Islet precursor cell (in vitro differentiated cells): ENCODE results near the gene MEIKIN.
A peak's percentile ranks its signal among the peaks of the same experiment; 100 is the strongest.

Source experiments
- DNase-seq: peaks from one replicate; pipeline ENCODE4 v3.0.0-alpha.2; 2018

MEIKIN gene

DNA sequence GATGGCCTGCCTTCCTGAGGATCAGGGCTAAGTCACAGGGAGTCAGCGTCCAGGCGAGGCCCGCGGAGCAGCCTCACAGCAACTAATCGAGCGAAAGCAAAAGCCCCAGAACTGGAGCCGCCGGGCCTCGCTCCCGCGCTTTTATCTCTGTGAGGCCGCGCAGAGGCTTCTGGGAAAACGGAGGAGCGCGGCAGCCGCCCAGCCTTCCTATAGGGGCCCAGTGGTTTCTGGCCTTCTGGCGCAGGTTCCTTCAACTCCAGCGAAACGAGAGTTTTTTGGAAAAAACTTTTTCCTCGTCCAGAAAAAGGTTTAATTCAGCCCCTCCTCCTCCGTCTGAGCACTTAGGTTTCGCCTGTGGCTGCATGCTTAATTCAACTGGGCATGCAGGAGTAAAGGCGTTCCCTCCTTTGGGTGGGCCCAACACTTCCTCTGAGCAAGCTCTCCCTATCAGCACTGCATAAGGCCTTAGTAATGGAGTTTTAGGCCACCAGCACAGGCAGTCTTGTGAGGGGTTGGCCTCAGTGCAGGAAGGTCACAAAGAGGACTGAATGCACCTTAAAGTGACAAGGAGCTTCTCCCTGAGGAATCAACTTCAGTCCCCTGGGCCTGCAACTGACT, at the start of gene MEIKIN:
Gene MEIKIN (minus strand): TSS at position 113 of the 618 bp plus-strand sequence. CDS start 158 bp downstream, outside the sequence.
- DNase-seq = no peak

DNA sequence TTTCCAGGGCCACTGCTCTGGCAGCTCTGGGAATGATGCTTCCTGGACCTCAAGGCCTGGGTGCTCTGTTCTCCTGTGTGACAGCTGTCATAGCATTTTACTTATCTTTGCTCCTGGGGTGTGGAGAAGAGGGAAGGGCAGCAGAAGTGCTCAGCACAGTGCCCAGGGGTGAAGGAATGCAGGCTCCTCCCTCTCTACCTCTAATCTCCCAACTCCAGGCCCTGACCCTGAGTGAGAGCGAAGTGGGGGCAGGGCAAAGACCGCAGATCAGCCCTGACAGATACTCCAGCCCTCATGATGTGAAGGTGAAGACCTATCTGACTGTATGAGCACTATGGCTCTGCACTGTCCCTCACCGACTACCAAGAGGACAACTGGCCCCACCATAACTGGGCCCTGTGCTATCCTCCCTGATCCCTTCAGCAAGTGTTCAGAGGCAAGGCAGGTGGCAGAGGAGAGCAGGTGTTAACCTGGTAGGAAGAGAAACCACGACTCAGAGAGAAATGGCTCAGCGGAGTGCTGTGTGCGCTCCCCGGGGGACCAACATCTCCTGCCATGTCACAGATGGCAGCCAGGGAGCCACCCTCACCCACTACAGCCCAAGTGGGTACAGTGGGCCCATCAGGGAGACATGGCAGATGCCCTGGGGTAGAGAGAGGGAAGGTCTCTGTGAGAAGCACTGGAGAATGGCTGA, 49.2 kb upstream of the MEIKIN start:
- DNase-seq = no peak

GRCh38 chr5:131994090-131994489, 48.6 kb upstream of the MEIKIN start:
- DNase-seq = no peak

DNA sequence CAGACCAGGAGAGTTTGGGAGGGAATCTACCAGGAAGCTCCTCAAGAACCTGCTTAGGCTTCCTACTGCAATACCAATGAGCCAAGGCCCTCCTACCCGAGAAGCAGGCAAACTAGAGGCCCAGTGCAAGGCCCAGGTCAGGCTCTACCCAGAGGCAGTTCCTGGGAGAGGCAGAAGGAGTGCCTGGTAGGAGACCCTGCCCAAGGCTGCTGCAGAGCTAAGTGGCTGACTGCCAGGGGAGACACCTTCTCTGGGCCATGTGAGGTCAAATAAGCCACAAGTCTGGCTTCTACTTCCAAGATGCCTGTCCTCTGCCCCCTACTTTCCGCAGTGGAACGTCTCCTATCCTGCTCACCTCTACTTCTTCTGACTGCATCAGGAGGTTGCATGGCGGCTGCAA, 48.2 kb upstream of the MEIKIN start:
- no peak for DNase-seq

- peak; percentile 90 for DNase-seq
Measured at GRCh38 chr5:131992370-131992769, 46.9 kb upstream of the MEIKIN start.

DNA sequence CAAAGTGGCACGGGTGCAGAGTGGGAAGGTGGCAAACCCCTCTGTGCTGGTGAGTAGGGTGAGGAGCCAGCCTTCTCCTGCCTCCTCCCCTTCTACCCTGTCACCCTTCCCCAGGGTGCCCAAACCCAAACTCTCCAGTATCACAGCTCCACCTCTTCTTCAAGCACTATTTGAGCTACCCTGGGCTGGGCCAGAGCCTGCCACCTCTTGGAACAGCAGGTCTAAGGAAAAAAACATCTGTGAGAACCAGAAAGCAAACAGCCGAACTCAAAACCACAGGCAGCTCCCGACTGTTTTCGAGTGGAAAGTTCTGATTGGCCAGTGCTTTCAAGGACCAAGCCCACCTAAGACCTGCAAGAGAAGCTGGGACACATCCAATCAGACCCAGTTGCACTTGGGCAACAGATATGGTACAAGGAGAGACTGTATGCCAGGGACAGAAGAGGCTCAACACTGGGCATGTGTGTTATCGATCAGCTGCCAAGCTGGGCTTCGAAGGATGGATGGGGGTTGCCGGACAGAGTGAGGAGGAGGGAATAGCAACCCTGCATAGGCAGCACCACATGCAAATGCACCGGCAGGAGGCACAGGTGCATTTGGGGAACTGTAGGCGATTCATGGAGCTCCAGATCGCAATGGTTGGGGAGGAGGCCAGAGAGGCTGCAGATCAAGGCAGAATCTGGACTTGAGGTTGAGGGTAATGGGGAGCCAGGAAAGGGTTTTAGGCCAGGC, 46.3 kb upstream of the MEIKIN start:
- DNase-seq = no peak

- DNase-seq = no peak
Measured at GRCh38 chr5:131990716-131991115, 45.3 kb upstream of the MEIKIN start.

DNA sequence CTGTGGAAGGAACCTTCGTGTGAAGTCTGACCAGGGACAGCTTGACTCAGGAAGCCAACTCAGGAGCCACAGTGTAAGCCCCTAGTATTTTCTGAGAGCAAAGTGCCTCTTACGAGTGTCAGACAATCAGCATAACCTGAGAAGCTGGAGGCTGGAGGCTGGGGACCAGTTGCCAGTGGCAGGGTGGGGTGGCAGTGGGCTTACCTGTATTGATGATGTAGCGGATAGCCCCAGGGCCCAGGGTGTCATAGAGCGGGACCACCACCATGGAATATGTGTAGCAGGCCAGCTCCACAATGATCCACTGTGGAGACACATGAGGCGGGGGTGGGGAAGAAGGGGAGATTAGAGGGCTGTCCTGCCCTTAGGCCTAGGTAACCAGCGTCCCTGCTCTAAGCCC, 43.1 kb upstream of the MEIKIN start:
- DNase-seq = no peak

GRCh38 chr5:131987251-131987650, 41.8 kb upstream of the MEIKIN start:
- DNase-seq = no peak

GRCh38 chr5:131986161-131986912, 40.9 kb upstream of the MEIKIN start:
- no peak for DNase-seq

GRCh38 chr5:131984956-131985665, 39.6 kb upstream of the MEIKIN start:
- no peak for DNase-seq

DNA sequence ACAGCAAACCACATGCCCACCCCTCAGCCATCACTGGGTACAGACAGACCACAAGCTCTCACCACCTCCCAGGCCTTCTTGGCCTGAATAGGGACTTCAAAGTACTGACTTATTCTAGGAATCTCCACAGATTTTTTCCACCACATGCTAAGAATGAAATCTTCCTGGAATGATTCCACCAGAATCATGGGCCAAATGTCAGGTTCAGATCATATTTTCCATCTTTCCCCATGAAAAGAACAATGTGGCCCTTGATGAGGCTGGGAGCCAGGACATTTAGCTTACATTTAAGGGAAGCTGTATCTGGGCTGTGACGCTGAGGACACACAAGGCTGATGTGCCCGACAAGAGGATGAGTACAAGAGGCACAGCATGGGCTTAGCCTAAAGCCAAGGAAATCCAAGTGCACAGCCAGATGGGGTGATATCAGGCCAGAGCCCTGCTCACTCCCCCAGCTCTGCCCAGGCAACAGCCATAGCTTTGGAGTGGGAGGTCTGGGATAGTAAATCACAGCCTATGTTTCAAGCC, 37.8 kb upstream of the MEIKIN start:
- no peak for DNase-seq

- no peak for DNase-seq
Measured at GRCh38 chr5:131981516-131981915, 36.1 kb upstream of the MEIKIN start.

DNA sequence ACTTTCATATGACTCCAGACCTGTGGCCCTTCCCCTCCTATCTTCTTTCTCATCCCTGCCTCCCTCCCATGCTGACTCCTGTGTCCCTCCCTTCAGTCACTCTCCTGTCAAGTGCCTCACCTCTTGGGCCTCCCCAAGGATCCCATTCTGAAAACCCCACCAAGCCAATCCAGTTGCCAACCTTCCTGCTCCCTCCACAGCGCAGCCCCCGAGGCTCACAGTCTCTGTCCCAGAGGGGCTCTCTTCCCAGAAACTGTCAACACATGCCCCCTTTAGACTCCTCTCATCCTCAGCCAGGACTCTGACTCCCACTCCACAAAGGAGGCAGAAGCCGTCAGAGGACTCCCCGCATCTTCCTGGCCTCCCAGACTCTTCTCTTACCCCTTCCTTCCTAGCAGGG, 35.2 kb upstream of the MEIKIN start:
- no peak for DNase-seq

DNA sequence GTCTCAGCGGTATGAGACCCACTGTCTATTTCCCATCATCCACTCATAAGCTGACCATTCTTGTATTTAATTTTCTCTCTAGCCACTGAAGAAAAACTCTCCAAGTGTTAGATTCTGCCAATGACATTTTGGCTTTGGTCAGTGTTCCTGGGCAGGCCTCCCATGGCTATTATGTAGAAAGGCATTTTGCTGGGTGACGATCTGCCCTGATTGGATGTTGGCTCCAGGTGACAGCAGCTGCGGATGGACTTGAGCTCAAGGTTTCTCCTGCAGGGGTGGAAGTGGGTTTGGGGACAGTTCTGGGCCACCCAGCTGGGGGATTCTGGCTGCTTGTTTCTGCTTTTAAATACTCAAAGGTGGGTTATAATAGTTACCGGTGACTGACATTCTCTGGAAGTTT, 34.4 kb upstream of the MEIKIN start:
- DNase-seq = peak; percentile 32

- DNase-seq = peak; percentile 53
Measured at GRCh38 chr5:131977212-131977604, 31.7 kb upstream of the MEIKIN start.

DNA sequence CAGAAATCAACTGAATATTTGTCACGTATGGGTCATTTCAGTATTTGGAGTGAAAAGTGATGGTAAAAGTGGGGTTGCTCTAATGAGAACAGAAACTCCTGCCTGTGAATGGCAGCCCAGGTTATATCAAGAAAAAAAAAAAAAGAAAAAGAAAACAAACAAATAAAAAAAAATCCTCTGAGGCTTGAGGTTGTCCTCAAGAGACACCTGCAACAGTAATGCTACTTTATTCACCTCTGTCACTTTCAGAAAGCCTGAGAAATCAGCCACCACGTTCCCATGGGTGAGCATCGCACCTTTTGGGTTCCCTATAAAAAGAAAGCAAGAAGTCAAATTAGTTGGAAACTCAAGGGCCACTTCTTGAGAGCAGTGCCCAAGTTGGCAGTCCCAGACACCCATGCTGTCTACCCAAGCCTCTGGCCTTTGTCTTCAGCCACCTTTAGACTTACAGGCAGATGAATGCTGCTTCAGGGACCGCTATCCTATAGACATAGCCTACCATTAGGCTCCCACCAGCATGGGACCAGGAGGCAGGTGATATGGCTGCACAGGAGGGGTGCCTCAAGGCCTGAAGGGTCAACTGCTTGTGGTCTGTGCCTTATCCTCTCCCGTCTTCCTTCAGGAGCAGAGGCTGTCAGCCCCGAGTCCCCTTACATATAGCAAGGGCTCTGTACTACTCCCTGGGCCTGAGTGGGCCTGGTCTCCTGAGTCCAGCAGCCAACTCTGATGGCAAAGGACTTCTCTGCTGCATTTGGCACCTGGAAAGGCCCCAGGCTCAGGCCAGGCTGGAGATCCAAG, 31.1 kb upstream of the MEIKIN start:
- no peak for DNase-seq

DNA sequence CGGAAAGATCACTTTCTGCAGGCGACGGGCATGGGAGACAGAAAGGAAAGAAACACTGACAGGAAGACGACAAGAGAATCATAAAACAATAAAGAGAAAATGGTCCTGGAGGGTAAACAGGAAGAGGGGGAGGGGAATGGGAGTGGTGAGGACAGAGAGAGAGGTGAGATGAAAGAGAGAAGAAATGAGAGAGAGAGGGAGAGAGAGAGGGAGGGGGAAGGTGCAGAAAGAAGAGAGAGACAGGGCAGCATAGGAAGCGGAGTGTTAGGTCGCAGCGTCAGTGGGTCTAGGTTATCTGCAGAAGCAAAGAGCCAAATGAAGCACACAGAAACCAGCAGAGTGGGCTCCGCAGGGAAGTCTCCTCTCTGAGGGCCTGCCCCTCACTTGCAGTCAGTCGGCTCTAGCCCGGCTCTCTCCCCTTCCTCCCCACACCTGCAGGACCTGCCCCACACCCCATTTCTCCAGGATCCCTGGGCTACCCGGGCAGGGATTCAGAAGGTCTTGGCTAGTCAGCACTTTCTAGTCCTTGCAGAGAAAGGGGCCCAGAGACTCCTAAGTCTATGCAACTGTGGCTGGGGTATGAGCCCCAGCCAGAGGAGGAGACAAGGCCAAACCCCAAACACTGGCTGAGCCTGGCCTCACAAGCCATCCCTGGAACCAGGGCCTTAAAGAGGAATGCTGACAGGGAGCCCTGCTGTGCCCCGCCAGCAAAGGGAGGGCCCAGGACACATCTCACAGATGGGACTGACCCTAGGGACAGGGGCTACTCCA, 29.7 kb upstream of the MEIKIN start:
- peak; percentile 38 for DNase-seq

DNA sequence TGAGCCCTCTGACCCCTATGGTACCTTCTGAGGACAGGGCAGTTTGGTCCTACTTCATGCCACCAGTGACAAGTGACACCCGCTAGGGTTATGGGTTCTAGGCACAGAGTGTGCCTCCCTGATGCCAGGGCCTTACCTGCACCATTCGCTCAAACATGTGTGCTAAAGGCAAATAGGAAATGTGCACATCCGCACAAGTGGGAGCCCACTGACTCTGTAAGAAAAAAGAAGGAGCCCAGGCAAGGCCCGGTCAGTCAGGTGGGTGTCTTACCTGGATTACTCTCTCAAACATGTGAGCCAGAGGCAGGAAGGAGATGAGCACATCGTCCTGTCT, 29.1 kb upstream of the MEIKIN start:
- DNase-seq = peak; percentile 45

DNA sequence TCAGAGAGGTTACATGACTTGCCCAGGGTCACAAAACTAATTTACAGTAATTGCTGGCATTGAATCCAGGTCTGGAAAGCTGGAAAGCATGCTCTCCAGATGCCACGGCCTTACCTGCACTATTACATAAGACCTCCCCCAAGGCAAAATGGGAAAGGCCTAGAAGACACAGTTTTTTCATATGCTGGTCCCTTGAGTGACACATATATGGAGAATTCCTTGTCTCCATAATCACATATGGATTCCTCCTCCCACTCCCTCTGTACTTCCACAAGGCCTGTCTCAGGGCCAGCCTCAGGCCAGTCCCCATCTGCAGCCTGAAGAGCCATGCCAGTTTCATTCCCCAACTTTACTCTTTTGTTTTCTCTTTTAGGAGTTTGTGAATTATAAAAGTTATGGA, 28.6 kb upstream of the MEIKIN start:
- DNase-seq = peak; percentile 21
